Adrenal gland (tissue), 12 donors: ENCODE results near the gene MSL2. TPM values are rescaled to one million over a fixed set of nuclear protein-coding genes. Genes with fewer than 3 reads are reported as not detected.
"Not testable (repeated sequence)": the region's sequence is repeated elsewhere in the genome, so short reads cannot be mapped to it uniquely, and the experiment has no call there.

ENCODE experiments used
- DNase-seq, 7 donors: peaks; one replicate each; pipeline ENCODE4 v3.0.0-alpha.2; 2019 to 2020
- H3K27ac ChIP-seq, 5 donors: fragments of 200-600 bp; sonication (generic) in 4 of 5; 1 replicate in 3 of 5; 2 replicates in 2 of 5; pipeline versions ENCODE4 v1.5.1 to v1.8.0; 2016 to 2020; ENCODE audit warnings: mild to moderate bottlenecking in 1 of 5
- H3K27me3 ChIP-seq: fragments of 200-600 bp; 2 replicates; pipeline ENCODE4 v1.8.0; 2021
- H3K36me3 ChIP-seq, 2 donors: fragments of 200-600 bp; replicated peaks in 1 of 2; 1 replicate in 1 of 2; 2 replicates in 1 of 2; pipeline versions ENCODE4 v1.5.1 to v1.8.0; 2018 to 2022
- H3K4me1 ChIP-seq, 2 donors: fragments of 200-600 bp; replicated peaks in 1 of 2; 1 replicate in 1 of 2; 2 replicates in 1 of 2; pipeline versions ENCODE4 v1.5.1 to v1.8.0; 2018 to 2021
- H3K4me3 ChIP-seq, 4 donors: fragments of 200-600 bp; sonication (generic) in 3 of 4; one replicate each; pipeline ENCODE4 v1.5.1; 2016 to 2018
- H3K9me3 ChIP-seq, 3 donors: fragments of 200-600 bp; sonication (generic) in 1 of 3; replicated peaks in 1 of 3; 1 replicate in 2 of 3; 2 replicates in 1 of 3; pipeline versions ENCODE4 v1.5.1 to v1.8.0; 2016 to 2021
- CTCF ChIP-seq, 6 experiments: fragments of 450-650 bp in 4 of 6; fragments of 200-600 bp in 2 of 6; sonication (generic) in 1 of 6; IDR thresholded peaks; 1 replicate in 5 of 6; 2 replicates in 1 of 6; pipeline versions ENCODE4 v1.5.1 to v1.8.0; 2016 to 2021; ENCODE audit warnings: antibody characterized with exemption in 6 of 6, mild to moderate bottlenecking in 2 of 6, moderate library complexity in 1 of 6
- POLR2A ChIP-seq, 2 donors: fragments of 450-650 bp; IDR thresholded peaks; one replicate each; pipeline ENCODE4 v1.6.1; 2017; ENCODE audit warnings: antibody characterized with exemption in 2 of 2, mild to moderate bottlenecking in 2 of 2, moderate library complexity in 1 of 2
- WGBS, 4 donors: extraction: QIAGEN DNeasy Blood & Tissue Kit in 2 of 4; methylation state at CpG; one replicate each; pipeline versions ENCODE4 v1.1.5 to v1.1.7; 2013 to 2017; 5-methylcytosine and 5-hydroxymethylcytosine counted together
- intact Hi-C, 2 donors: fragments of 100-400 bp; cut with DNase I; formaldehyde crosslinking; loops; one replicate each; pipeline versions ENCODE4 v1.14.1 to v1.15.0; 2022 to 2023
- polyA plus RNA-seq, 3 donors: library from polyadenylated mRNA; stranded (reverse); fragments of 200-250 nt in 2 of 3; fragments of 350-450 nt in 1 of 3; fragmentation: Illumina TruSeq in 1 of 3; extraction: RNeasy Lipid Tissue Mini Kit (QIAGEN cat#74804) in 1 of 3; gene quantifications; one replicate each; pipeline ENCODE4 v1.2.3, GENCODE V29; 2013 to 2014
- total RNA-seq, 9 donors: library from RNA; depleted of rRNA in 4 of 9; stranded (reverse); fragments of >200 nt in 4 of 9; fragments of 120-200 nt in 1 of 9; fragmentation: NEBNext Ultra II Directional in 1 of 9; extraction: Animal tissue kit (Norgen Biotek cat#: 25700) in 1 of 9; gene quantifications; one replicate each; pipeline versions ENCODE4 v1.1.0 to v1.2.4, GENCODE V29; 2013 to 2023
- donor health status: healthy with polysubstance abuse.
- donor health status: Bipolar disorder and iron deficiency.
- donor health status: DM: yes; HTN: yes; CAD: no.
- donor health status: DM: no; HTN: no; CAD: no.
- donor health status: DM: no; HTN: no; CAD: no.
- donor health status: DM: yes; HTN: yes; CAD: no.

MSL2 gene
- total and polyA plus RNA-seq, 12 donors = 4.0 to 36.0 (median 19.1) TPM

- 79 to 87% (median 86%) methylated on average over 4 of the region's 4 CpGs for WGBS, 4 donors
- TF ChIP-seq POLR2A (IDR thresholded peaks at IDR 0.05) (no peak), CTCF (IDR thresholded peaks at IDR 0.05) (no peak)
- no peak for DNase-seq
- Histone ChIP-seq H3K27ac (no peak overlapping the region), H3K36me3 (peaks cover 0 to 18% of the 10 kb centered on the region in 2 donors), H3K27me3 (no peaks in the 10 kb centered on the region), H3K9me3 (no peaks in the 10 kb centered on the region), H3K4me1 (peaks cover 0 to 36% of the 10 kb centered on the region in 2 donors), H3K4me3 (no peak overlapping the region)
- intact Hi-C loops = loop anchor here in 1 of 2 donors (5.0 kb wide), 1 partner anchor 40 kb away; no protein-coding TSS in a partner anchor
These were observed 43.8 kb downstream of the MSL2 start for GRCh38 chr3:136152176-136152843.

- DNase-seq = no peak
- H3K27ac ChIP-seq = no peak overlapping the region
- no peaks in the 10 kb centered on the region for H3K27me3 ChIP-seq
- H3K36me3 ChIP-seq = peaks cover 0 to 18% of the 10 kb centered on the region in 2 donors
- 86 to 92% (median 89%) methylated on average over 10 of the region's 10 CpGs for WGBS, 4 donors
- intact Hi-C loops = loop anchor here in 1 of 2 donors (5.0 kb wide), 1 partner anchor 41 kb away; no protein-coding TSS in a partner anchor
- no peak overlapping the region for H3K4me3 ChIP-seq
- H3K9me3 ChIP-seq = no peaks in the 10 kb centered on the region
- TF ChIP-seq POLR2A (IDR thresholded peaks at IDR 0.05) (no peak), CTCF (IDR thresholded peaks at IDR 0.05) (no peak)
- peaks cover 4 to 43% of the 10 kb centered on the region in 2 donors for H3K4me1 ChIP-seq
These were observed 44.9 kb downstream of the MSL2 start for GRCh38 chr3:136151219-136151618.

GRCh38 chr3:136149667-136150066 lies 46.5 kb downstream of the MSL2 start:
- Histone ChIP-seq H3K4me1 (peaks cover 4 to 33% of the 10 kb centered on the region in 2 donors), H3K9me3 (no peaks in the 10 kb centered on the region), H3K27me3 (no peaks in the 10 kb centered on the region), H3K4me3 (no peak overlapping the region), H3K27ac (no peak overlapping the region), H3K36me3 (peaks cover 0 to 18% of the 10 kb centered on the region in 2 donors)
- 64 to 68% (median 64%) methylated on average over 3 of the region's 3 CpGs for WGBS, 4 donors
- no peak for DNase-seq
- intact Hi-C loops = loop anchor here in 1 of 2 donors (5.0 kb wide), 1 partner anchor 43 kb away; no protein-coding TSS in a partner anchor
- no peak for TF ChIP-seq POLR2A (IDR thresholded peaks at IDR 0.05)
- TF ChIP-seq CTCF (IDR thresholded peaks at IDR 0.05) = no peak

GRCh38 chr3:136146981-136147729 lies 49.0 kb downstream of the MSL2 start:
- no peak overlapping the region for H3K27ac ChIP-seq
- H3K4me3 ChIP-seq = no peak overlapping the region
- H3K36me3 ChIP-seq = peaks cover 0 to 14% of the 10 kb centered on the region in 2 donors
- H3K27me3 ChIP-seq = no peaks in the 10 kb centered on the region
- DNase-seq = no peak
- no peaks in the 10 kb centered on the region for H3K9me3 ChIP-seq
- peaks cover 4 to 40% of the 10 kb centered on the region in 2 donors for H3K4me1 ChIP-seq
- intact Hi-C loops = no loop called here
- TF ChIP-seq POLR2A (IDR thresholded peaks at IDR 0.05) (no peak), CTCF (IDR thresholded peaks at IDR 0.05) (no peak)
- WGBS, 4 donors = 81 to 89% (median 88%) methylated on average over 6 of the region's 6 CpGs

- WGBS, 4 donors = 96 to 100% (median 98%) methylated on average over 4 of the region's 4 CpGs
- H3K4me3 ChIP-seq, H3K36me3 ChIP-seq, intact Hi-C loops, DNase-seq, H3K27ac ChIP-seq, H3K9me3 ChIP-seq, H3K27me3 ChIP-seq: not testable (repeated sequence)
- peaks cover 4 to 31% of the 10 kb centered on the region in 2 donors for H3K4me1 ChIP-seq
These were observed 51.7 kb downstream of the MSL2 start for GRCh38 chr3:136144397-136144796.
